ENCODE results near the gene CAPN1. TPM values are rescaled to one million over a fixed set of nuclear protein-coding genes. Genes with fewer than 3 reads are reported as not detected.
A peak's percentile ranks its signal among the peaks of the same experiment; 100 is the strongest.

CAPN1 gene
- total and polyA plus RNA-seq, 9 of the 15 experiments (the other 6 are each of a cell fraction or from before 2014, with no cell fraction given) = 3.5 to 199 (median 61.6) TPM

GRCh38 chr11:65150509-65151299 lies 31.0 kb upstream of the CAPN1 start (continued):
- TF ChIP-seq MGA (IDR thresholded peaks at IDR 0.05) (no peak; the same call in 1 of the 2 replicates), RAD21 (CRISPR knock-in tag; conservative IDR thresholded peaks at IDR 0.05 in 1 of 2, IDR thresholded peaks at IDR 0.05 in 1 of 2) (no peak), NFRKB (IDR thresholded peaks at IDR 0.05; ENCODE audit: low read depth) (0 out of 2 replicates have a peak, but pooled peaks have one; percentile 38), HMG20A (CRISPR knock-in tag; conservative IDR thresholded peaks at IDR 0.05) (no peak), RUNX1 (IDR thresholded peaks at IDR 0.05; ENCODE audit: low read depth) (no peak), RB1 (IDR thresholded peaks at IDR 0.05; ENCODE audit: low read depth) (0 out of 2 replicates have a peak, but pooled peaks have one; percentile 28), ARID3B (CRISPR knock-in tag; IDR thresholded peaks at IDR 0.05; ENCODE audit: borderline replicate concordance) (no peak), ZNF512 (tag; IDR thresholded peaks at IDR 0.05) (no peak), GTF2A2 (tag; IDR thresholded peaks at IDR 0.05) (no peak), NRF1 (conservative IDR thresholded peaks at IDR 0.05 in 1 of 2, IDR thresholded peaks at IDR 0.05 in 1 of 2) (peak; percentile 76 to 78), OTX1 (CRISPR knock-in tag; IDR thresholded peaks at IDR 0.05) (no peak), ZC3H8 (IDR thresholded peaks at IDR 0.05) (no peak), TBP (optimal IDR thresholded peaks at IDR 0.05; ENCODE audit: low read depth, low read length) (peak; percentile 55)

Data from K562 (cell line).